ENCODE results near the gene SLC44A3. TPM values are rescaled to one million over a fixed set of nuclear protein-coding genes. Genes with fewer than 3 reads are reported as not detected.

The SLC44A3 gene, protein sequence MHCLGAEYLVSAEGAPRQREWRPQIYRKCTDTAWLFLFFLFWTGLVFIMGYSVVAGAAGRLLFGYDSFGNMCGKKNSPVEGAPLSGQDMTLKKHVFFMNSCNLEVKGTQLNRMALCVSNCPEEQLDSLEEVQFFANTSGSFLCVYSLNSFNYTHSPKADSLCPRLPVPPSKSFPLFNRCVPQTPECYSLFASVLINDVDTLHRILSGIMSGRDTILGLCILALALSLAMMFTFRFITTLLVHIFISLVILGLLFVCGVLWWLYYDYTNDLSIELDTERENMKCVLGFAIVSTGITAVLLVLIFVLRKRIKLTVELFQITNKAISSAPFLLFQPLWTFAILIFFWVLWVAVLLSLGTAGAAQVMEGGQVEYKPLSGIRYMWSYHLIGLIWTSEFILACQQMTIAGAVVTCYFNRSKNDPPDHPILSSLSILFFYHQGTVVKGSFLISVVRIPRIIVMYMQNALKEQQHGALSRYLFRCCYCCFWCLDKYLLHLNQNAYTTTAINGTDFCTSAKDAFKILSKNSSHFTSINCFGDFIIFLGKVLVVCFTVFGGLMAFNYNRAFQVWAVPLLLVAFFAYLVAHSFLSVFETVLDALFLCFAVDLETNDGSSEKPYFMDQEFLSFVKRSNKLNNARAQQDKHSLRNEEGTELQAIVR
- total RNA-seq: 1 to 10 TPM; 2.2 to 9.4 (median 6.3) TPM
- 1 to 10 TPM; 1.2 to 1.6 TPM for polyA plus RNA-seq
- long read RNA-seq, donor 1, partial matches to known transcripts: 2 of 12 reads
- long read RNA-seq, donor 1, other reads (novel, unspliced or antisense): 8 of 12 reads
- long read RNA-seq, donor 2, partial matches to known transcripts: 1 of 5 reads
- long read RNA-seq, donor 2, other reads (novel, unspliced or antisense): 3 of 5 reads
- long read RNA-seq, donor 3, transcript SLC44A3-201 (15 exons, 2,388 nt): major isoform, 5 of 25 reads
- long read RNA-seq, donor 3, partial matches to known transcripts: 0 of 25 reads
- long read RNA-seq, donor 3, other reads (novel, unspliced or antisense): 19 of 25 reads

DNA sequence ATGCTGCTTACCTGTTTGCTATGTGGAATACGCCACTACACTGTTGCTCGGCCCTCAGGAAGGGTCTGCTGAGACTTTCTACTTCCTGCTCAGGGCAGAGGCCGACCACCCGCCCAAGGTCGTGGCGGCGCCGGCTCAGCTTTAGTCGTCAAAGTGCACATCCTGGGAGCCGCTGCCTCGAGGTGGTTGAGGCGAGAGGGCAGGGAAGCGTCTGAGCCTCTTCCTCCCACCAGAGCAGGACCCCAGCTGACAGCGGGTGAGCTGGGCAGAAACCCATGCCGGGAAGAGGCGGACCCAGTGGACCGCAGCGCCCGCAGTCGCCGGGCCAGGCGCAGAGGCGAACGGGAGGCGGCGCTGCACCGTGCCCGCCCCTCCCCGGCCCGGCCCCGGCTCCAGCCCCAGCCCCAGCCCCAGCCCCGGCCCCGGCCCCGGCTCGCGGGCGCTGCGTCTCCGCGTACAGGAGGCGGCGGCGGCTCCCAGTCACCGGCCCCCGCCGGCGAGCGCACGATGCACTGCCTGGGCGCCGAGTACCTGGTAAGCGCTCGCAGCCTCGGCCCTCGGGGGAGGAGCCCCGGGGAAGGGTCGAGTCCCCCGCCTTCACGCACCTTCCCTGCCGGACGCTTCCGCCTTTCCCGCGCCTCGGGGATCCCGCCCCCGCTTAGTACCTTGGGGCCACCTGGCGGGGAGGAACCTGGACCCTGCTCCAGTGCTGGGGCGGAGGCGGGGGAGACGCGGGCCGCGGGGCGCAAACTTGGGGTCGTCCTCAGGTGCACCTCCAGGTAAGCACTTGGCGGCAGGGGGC lies at the start of gene SLC44A3:
Gene SLC44A3 (plus strand): TSS at position 413 of the 802 bp plus-strand sequence. CDS start 95 bp downstream, at position 508.
- WGBS, 2 donors: 2% methylated on average over 70 to 77 of the region's 77 CpGs
- no peaks in the 10 kb centered on the region for H3K36me3 ChIP-seq
- DNase-seq: peak in 1 of 2 donors; percentile 54
- intact Hi-C loops (cut with DNase I): no loop called here
- peak within 1 kb of the TSS in 6 of 10 donors; percentile 38 to 79 (median 66) for H3K27ac ChIP-seq
- peak within 1 kb of the TSS; percentile 53 to 75 (median 68) for H3K4me3 ChIP-seq
- peak; percentile 8 to 60 (median 28) for TF ChIP-seq CTCF (IDR thresholded peaks at IDR 0.05)
- peaks cover 0 to 19% (median 11%) of the 10 kb centered on the region in 9 donors for H3K4me1 ChIP-seq
- peaks cover 0 to 10% (median 0%) of the 10 kb centered on the region in 11 donors for H3K9me3 ChIP-seq
- H3K27me3 ChIP-seq: peaks cover 0 to 60% (median 3%) of the 10 kb centered on the region in 7 donors
- ATAC-seq: peak; percentile 84 to 94 (median 92)

DNA sequence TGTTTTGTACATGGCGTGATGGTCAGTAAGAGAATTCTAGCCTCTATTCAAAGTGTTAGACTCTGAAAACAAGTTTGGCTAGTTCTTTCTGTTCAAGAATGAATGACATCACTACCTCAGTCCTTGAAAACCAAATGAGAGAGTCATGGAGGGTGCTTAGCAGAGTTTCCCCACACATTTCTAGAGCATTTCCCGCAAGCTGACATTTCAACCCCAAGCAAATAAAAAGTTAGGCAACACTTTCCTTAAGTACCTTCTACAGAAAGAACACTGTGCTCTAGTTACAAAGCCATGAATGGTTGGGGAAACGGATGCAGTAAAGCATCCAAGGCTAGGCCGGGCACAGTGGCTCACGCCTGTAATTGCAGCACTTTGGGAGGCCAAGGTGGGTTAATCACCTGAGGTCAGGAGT lies 47.9 kb upstream of the SLC44A3 start:
- DNase-seq: no peak
- Histone ChIP-seq H3K4me3 (no peak overlapping the region), H3K4me1 (peaks cover 0 to 19% (median 0%) of the 10 kb centered on the region in 9 donors), H3K36me3 (no peaks in the 10 kb centered on the region), H3K27me3 (no peaks in the 10 kb centered on the region), H3K9me3 (peaks cover 0 to 6% (median 0%) of the 10 kb centered on the region in 11 donors), H3K27ac (no peak overlapping the region)
- no peak for ATAC-seq
- WGBS, 2 donors: 95 to 99% methylated on average over 5 of the region's 5 CpGs
- intact Hi-C loops (cut with DNase I): no loop called here
- TF ChIP-seq CTCF (IDR thresholded peaks at IDR 0.05): no peak

DNA sequence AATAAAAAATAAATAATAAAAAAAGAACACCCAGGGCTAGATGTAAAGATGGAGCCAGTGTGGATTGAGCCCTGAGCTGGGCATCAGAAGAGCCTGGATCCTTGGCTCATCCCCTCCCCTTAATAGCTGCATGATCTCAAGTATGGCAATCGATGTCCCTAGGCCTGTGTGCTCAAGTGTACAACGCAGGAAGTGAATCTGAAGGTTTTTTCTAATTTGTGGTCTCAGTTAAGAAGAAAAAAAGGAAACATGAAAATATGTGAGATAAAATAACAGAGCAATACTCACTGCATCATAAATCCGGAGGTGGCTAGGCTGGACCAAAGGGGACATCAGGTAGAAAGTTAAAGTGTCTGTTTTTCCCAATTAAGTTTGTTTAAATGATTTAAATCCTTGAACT lies 47.3 kb upstream of the SLC44A3 start:
- Histone ChIP-seq H3K4me3 (no peak overlapping the region), H3K27me3 (no peaks in the 10 kb centered on the region), H3K36me3 (no peaks in the 10 kb centered on the region), H3K4me1 (peaks cover 0 to 14% (median 0%) of the 10 kb centered on the region in 9 donors), H3K27ac (no peak overlapping the region), H3K9me3 (peaks cover 0 to 6% (median 0%) of the 10 kb centered on the region in 11 donors)
- TF ChIP-seq CTCF (IDR thresholded peaks at IDR 0.05): no peak
- WGBS, 2 donors: 89 to 93% methylated on average over 3 of the region's 3 CpGs
- DNase-seq (no peak), ATAC-seq (no peak)
- intact Hi-C loops (cut with DNase I): no loop called here
